HEK293 (cell line): ENCODE measurements around the gene PARD3.

Source experiments
- CTCF ChIA-PET: fragments of 350-600 bp; formaldehyde crosslinking; extraction: SDS; loops from one replicate; lab custom pipeline; 2021; ENCODE audit warnings: antibody characterized with exemption; lab: Yijun Ruan, JAX
- POLR2A ChIA-PET: fragments of 300-600 bp; formaldehyde crosslinking; extraction: SDS; loops from one replicate; lab custom pipeline; 2020; ENCODE audit warnings: antibody characterized with exemption, inconsistent platforms; lab: Yijun Ruan, JAX
- H3K27ac ChIP-seq: fragments of 200-500 bp; sonication (Bioruptor generic); 2 replicates; pipeline ENCODE4 v1.5.1; 2014; ENCODE audit warnings: low read depth, low read length, control low read depth, inconsistent platforms; ENCODE audit errors: extremely low read depth
- H3K36me3 ChIP-seq, 2 experiments: fragments of 200-500 bp in 1 of 2; sonication (Bioruptor generic) in 1 of 2; 1 replicate in 1 of 2; 2 replicates in 1 of 2; pipeline ENCODE4 v1.5.1; 2014 to 2017; ENCODE audit warnings: inconsistent platforms in 2 of 2, low read length in 2 of 2; ENCODE audit not compliant: control insufficient read depth in 2 of 2, insufficient read depth in 1 of 2
- H3K4me1 ChIP-seq: fragments of 200-500 bp; sonication (Bioruptor generic); 2 replicates; pipeline ENCODE4 v1.5.1; 2014; ENCODE audit warnings: mild to moderate bottlenecking, low read length, inconsistent platforms; ENCODE audit not compliant: control insufficient read depth, insufficient read depth
- H3K4me3 ChIP-seq: 2 replicates; pipeline ENCODE4 v1.5.1; 2011; ENCODE audit warnings: low read depth, mild to moderate bottlenecking, control low read depth, low read length, moderate library complexity
- H3K9me3 ChIP-seq: fragments of 200-500 bp; sonication (Bioruptor generic); 2 replicates; pipeline ENCODE4 v1.5.1; 2014; ENCODE audit warnings: low read depth, low read length, inconsistent platforms; ENCODE audit not compliant: control insufficient read depth, insufficient read depth
- EGR2 ChIP-seq: fragments of 450-650 bp; formaldehyde crosslinking; IDR thresholded peaks from 2 replicates; pipeline ENCODE4 v1.5.1; 2016; ENCODE audit warnings: low read depth, missing biosample characterization, missing genetic modification characterization
- KLF9 ChIP-seq: fragments of 450-650 bp; formaldehyde crosslinking; IDR thresholded peaks from 2 replicates; pipeline ENCODE4 v1.5.1; 2016; ENCODE audit warnings: missing biosample characterization, missing genetic modification characterization, low read depth
- PRDM10 ChIP-seq: fragments of 450-650 bp; formaldehyde crosslinking; IDR thresholded peaks from 2 replicates; pipeline ENCODE4 v1.5.1; 2016; ENCODE audit warnings: missing biosample characterization, missing genetic modification characterization
- ZBTB11 ChIP-seq: fragments of 450-650 bp; formaldehyde crosslinking; conservative IDR thresholded peaks from 2 replicates; pipeline ENCODE4 v1.5.1; 2016; ENCODE audit warnings: low read depth, missing biosample characterization, missing genetic modification characterization
- ZFHX2 ChIP-seq: fragments of 450-650 bp; formaldehyde crosslinking; conservative IDR thresholded peaks from 2 replicates; pipeline ENCODE4 v1.5.1; 2016; ENCODE audit warnings: missing biosample characterization, missing genetic modification characterization
- ZFP37 ChIP-seq: fragments of 450-650 bp; formaldehyde crosslinking; IDR thresholded peaks from 2 replicates; pipeline ENCODE4 v1.5.1; 2016; ENCODE audit warnings: missing biosample characterization, missing genetic modification characterization
- ZNF112 ChIP-seq: fragments of 450-650 bp; formaldehyde crosslinking; IDR thresholded peaks from 2 replicates; pipeline ENCODE4 v1.5.0; 2017; ENCODE audit warnings: missing biosample characterization, missing genetic modification characterization
- ZNF16 ChIP-seq: fragments of 450-650 bp; formaldehyde crosslinking; IDR thresholded peaks from 2 replicates; pipeline ENCODE4 v1.5.1; 2016; ENCODE audit warnings: low read depth, missing biosample characterization, missing genetic modification characterization
- ZNF426 ChIP-seq: fragments of 450-650 bp; formaldehyde crosslinking; IDR thresholded peaks from 2 replicates; pipeline ENCODE4 v1.5.1; 2017; ENCODE audit warnings: missing biosample characterization, missing genetic modification characterization, mild to moderate bottlenecking, inconsistent platforms, moderate library complexity
- ZNF433 ChIP-seq: fragments of 450-650 bp; formaldehyde crosslinking; IDR thresholded peaks from 2 replicates; pipeline ENCODE4 v1.5.1; 2016; ENCODE audit warnings: missing biosample characterization, missing genetic modification characterization, low read depth
- ZNF548 ChIP-seq: fragments of 450-650 bp; formaldehyde crosslinking; IDR thresholded peaks from 2 replicates; pipeline ENCODE4 v1.5.1; 2016; ENCODE audit warnings: missing biosample characterization, missing genetic modification characterization
- ZNF707 ChIP-seq: fragments of 450-650 bp; formaldehyde crosslinking; IDR thresholded peaks from 2 replicates; pipeline ENCODE4 v1.5.1; 2016; ENCODE audit warnings: missing biosample characterization, missing genetic modification characterization
- ZNF843 ChIP-seq: fragments of 450-650 bp; formaldehyde crosslinking; IDR thresholded peaks from 2 replicates; pipeline ENCODE4 v1.5.1; 2016; ENCODE audit warnings: missing biosample characterization, missing genetic modification characterization

Gene PARD3

GRCh38 chr10:34590793-34591192, 224.3 kb downstream of the PARD3 start:
- Histone ChIP-seq H3K9me3 (no peaks in the 10 kb centered on the region), H3K36me3 (no peaks in the 10 kb centered on the region; a peak in 1 of 3 replicates), H3K4me1 (peaks cover under 1% of the 10 kb centered on the region), H3K4me3 (no peak overlapping the region), H3K27ac (no peak overlapping the region)
- ChIA-PET CTCF (no interaction called here), POLR2A (no interaction called here)
- TF ChIP-seq ZNF112 (no peak), ZNF16 (tag by site-specific recombination) (no peak), ZNF426 (tag by site-specific recombination) (no peak), ZNF843 (no peak), KLF9 (tag by site-specific recombination) (no peak)
- TF ChIP-seq, all 188 proteins: peak for 0

GRCh38 chr10:34589275-34589674, 225.8 kb downstream of the PARD3 start:
- CTCF ChIA-PET: no interaction called here

GRCh38 chr10:34587680-34588019, 227.4 kb downstream of the PARD3 start:
- ChIA-PET CTCF (no interaction called here), POLR2A (no interaction called here)
- Histone ChIP-seq H3K36me3 (no peaks in the 10 kb centered on the region; a peak in 1 of 3 replicates), H3K27ac (no peak overlapping the region), H3K9me3 (no peaks in the 10 kb centered on the region), H3K4me1 (peaks cover 2% of the 10 kb centered on the region), H3K4me3 (no peak overlapping the region)
- TF ChIP-seq ZFHX2 (tag by site-specific recombination) (peak; percentile 49), EGR2 (tag by site-specific recombination) (peak; percentile 31; the same call in 1 of the 2 replicates), ZBTB11 (no peak), PRDM10 (tag by site-specific recombination) (no peak)

More at GRCh38 chr10:34589275-34589674, 225.8 kb downstream of the PARD3 start:
- TF ChIP-seq ZNF433 (tag by site-specific recombination) (no peak), ZNF707 (tag by site-specific recombination) (no peak), ZFP37 (tag by site-specific recombination) (no peak), ZNF548 (tag by site-specific recombination) (peak; percentile 79; the same call in 1 of the 2 replicates)
- POLR2A ChIA-PET: no interaction called here
- peaks cover 2% of the 10 kb centered on the region for H3K4me1 ChIP-seq
- no peak overlapping the region for H3K27ac ChIP-seq
- H3K9me3 ChIP-seq: no peaks in the 10 kb centered on the region
- H3K36me3 ChIP-seq: no peaks in the 10 kb centered on the region; a peak in 1 of 3 replicates
- H3K4me3 ChIP-seq: no peak overlapping the region
